Renal cortical epithelial cell (primary cell): Measurements from ENCODE around the gene GJA9. TPM values are rescaled to one million over a fixed set of nuclear protein-coding genes. Genes with fewer than 3 reads are reported as not detected.
A peak's percentile ranks its signal among the peaks of the same experiment; 100 is the strongest.

ENCODE experiments used
- DNase-seq: peaks from one replicate; pipeline ENCODE4 v3.0.0-alpha.2; 2011; ENCODE audit warnings: low read depth
- total RNA-seq: library from RNA; depleted of rRNA; stranded (reverse); fragments of >200 nt; gene quantifications from 2 replicates; pipeline ENCODE4 v1.2.3, GENCODE V29; 2014

The GJA9 gene
- total RNA-seq, 1 donor from 2014 or later = 0.20 TPM

DNA sequence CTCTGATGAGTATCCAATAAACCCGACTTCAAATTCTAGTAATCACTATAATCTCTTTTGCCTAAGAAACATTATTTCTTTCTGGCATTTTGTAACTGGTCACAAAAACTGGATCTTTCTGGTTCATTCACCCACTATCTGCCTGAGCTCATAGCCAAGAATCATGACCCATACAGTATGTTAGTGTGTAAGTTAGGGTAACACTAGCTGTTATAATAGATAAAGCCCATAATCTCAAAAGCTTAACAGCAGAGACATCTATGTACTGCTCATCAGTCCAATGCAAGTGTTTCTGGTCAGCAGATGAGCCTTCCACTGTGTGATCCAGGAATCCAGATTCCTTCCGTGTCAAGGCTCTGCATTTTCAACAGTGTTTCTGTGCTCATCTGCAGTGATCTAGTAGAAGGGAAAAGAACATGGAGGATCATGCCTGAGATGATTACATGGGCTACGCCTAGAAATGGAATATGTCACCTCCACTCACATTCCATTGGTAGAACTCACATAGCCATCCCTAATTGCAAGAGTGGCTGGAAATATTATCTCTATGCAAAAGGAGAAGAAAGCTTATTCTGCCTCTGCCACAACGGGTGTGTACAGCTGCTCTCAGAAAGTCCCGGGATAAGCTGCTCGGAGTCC lies 49.5 kb downstream of the GJA9 start:
- no peak for DNase-seq

DNA sequence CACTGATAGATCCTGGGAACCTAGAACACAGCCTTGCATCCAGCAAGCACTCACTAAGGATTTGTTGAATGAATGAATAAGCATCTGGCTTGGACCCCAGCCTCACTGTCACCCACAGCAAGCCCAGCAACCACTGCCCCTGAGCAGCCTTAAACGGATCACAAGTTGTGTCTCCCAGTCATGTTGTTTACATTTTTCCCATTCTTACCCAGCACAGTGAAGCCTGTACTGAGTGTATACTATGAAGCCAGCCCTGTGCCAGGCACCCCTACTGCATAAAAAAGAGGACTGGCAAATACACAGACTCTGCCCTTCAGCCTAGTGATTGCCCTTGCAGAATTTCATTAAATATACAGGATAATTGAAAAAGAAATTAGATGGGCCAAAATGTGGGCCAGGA lies 52.0 kb downstream of the GJA9 start:
- DNase-seq = no peak

GRCh38 chr1:38827318-38827717 lies 54.1 kb downstream of the GJA9 start:
- DNase-seq = peak; percentile 3

DNA sequence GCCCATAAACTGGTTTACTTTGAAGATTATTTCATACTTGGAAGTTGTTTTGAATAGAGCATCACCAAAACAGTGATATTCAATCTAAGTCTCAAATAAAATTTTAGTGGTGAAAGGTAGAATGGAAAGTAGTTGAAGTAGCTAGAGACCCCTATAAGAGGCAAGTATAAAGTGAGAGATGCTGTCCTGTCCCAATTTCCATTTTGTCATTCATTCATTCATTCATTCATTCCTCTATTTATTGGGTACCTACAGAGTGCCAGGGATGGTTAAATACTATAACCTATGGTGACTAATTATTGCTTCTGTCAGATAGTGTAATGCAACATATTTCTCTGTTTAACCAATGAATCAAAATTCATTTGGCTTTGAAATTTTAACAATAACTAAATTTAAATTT lies 54.5 kb downstream of the GJA9 start:
- no peak for DNase-seq

DNA sequence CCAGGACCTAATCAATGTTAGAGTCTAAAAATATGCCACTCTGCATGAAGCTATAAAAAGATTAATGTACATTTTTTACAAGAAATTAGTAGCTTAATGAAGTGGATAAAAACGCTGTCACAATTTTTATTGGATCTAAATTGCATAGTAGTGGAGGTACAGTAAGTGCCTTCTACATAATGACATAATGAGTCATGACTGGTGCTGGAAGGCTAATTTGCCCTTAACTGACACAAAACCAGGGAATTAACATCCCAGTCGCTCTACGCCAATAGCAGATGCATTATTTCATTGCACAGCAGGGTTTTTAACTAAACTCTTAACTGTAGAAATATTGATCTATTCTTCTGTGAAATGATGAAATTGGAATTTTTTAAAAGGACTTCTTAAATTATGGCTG lies 55.1 kb downstream of the GJA9 start:
- DNase-seq = peak; percentile 34

Other genes with a start within 250 kb of the GJA9 start
- 15.3 and 25.2 TPM in 2 replicates for gene RRAGC, start 21.8 kb downstream of the GJA9 start, total RNA-seq
- gene MYCBP, start 8.2 kb downstream of the GJA9 start, total RNA-seq = 33.4 and 45.1 TPM in 2 replicates
- 1.8 and 2.6 TPM in 2 replicates for gene RHBDL2, start 60.2 kb upstream of the GJA9 start, total RNA-seq
- gene AKIRIN1, start 109.7 kb upstream of the GJA9 start, total RNA-seq = 67.9 and 68.2 TPM in 2 replicates
- 510 and 879 TPM in 2 replicates for gene NDUFS5, start 144.8 kb upstream of the GJA9 start, total RNA-seq